Activated naive CD8-positive, alpha-beta T cell treated with anti-CD3 and anti-CD28 coated beads for 36 hours (primary cell): Measurements from ENCODE around the gene SLC22A23. TPM values are rescaled to one million over a fixed set of nuclear protein-coding genes. Genes with fewer than 3 reads are reported as not detected.
"Not testable (repeated sequence)": the region's sequence is repeated elsewhere in the genome, so short reads cannot be mapped to it uniquely, and the experiment has no call there.

Source experiments
- DNase-seq: peaks from one replicate; pipeline ENCODE4 v3.0.0; 2021
- H3K27ac Mint-ChIP-seq: one replicate; pipeline ENCODE4 v1.8.0; 2022; ENCODE audit warnings: mild to moderate bottlenecking, moderate library complexity, mixed read lengths
- H3K27me3 Mint-ChIP-seq: one replicate; pipeline ENCODE4 v1.8.0; 2022; ENCODE audit warnings: mild to moderate bottlenecking, mixed read lengths
- H3K36me3 Mint-ChIP-seq: one replicate; pipeline ENCODE4 v1.8.0; 2021; ENCODE audit warnings: mild to moderate bottlenecking, mixed read lengths
- H3K4me1 Mint-ChIP-seq: one replicate; pipeline ENCODE4 v1.8.0; 2021; ENCODE audit warnings: mixed read lengths
- H3K4me3 Mint-ChIP-seq: one replicate; pipeline ENCODE4 v1.8.0; 2022; ENCODE audit warnings: mild to moderate bottlenecking, moderate library complexity, mixed read lengths
- H3K9me3 Mint-ChIP-seq: one replicate; pipeline ENCODE4 v1.8.0; 2022; ENCODE audit warnings: mixed read lengths
- total RNA-seq, 2 experiments: library from RNA; stranded (reverse); gene quantifications; one replicate each; pipeline ENCODE4 v1.2.3, GENCODE V29; 2021

SLC22A23 gene
- total RNA-seq, 2 experiments from 2014 or later: 0.24 to 0.41 TPM

DNA sequence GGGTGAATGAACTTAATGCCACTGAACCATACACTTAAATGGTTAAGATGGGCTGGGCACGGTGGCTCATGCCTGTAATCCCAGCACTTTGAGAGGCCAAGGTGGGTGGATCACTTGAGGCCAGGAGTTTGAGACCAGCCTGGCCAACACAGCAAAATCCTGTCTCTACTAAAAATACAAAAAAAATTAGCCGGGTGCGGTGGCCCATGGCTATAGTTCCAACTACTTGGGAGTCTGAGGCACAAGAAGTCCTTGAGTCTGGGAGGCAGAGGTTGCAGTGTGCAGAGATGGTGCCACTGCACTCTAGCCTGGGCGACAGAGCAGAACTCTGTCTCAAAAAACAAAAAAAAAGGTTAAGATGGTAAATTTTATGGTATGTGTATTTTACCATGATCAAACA, 71.7 kb downstream of the SLC22A23 start:
- H3K27ac Mint-ChIP-seq, H3K36me3 Mint-ChIP-seq, H3K9me3 Mint-ChIP-seq, H3K4me1 Mint-ChIP-seq, H3K27me3 Mint-ChIP-seq, H3K4me3 Mint-ChIP-seq, DNase-seq: not testable (repeated sequence)

DNA sequence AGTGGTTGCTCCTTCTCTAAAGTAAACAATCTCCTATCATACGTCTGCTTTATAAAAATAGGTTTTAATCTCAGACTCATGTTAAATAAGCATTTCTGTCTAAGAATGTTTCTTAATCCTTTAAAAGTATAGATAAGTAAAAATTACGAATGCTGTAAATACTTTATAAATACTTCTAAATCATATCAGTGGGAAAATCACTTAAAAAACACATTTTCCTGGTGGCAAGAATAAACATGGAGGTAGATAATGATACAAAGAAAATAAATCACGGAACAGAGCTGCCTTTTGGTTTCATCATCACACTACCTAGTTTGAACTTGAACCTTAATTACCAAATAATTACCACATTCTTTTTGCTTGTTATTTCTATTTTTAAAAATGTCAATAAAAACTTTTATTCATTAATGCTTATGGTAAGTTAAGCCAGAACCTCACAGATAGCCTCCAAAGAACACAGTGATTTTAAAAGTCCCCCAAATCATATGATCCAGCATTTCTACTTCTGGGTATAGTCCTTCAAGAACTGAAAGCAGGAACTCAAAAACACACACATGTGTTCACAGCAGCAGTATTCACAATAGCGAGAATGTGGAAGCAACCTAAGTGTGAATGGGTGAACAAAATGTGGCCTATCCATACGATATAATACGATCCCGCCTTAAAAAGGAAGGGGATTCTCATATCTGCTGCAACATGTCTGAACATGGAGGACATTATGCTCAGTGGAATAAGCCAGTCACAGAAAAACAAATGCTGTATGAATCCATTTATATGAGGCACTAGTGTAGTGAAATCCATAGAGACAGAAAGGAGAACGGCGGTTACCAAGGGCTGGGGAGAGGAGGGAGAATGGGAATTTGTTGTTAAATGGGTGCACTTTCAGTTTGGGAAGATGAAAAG, 72.4 kb downstream of the SLC22A23 start:
- H3K4me1 Mint-ChIP-seq: no peaks in the 10 kb centered on the region
- H3K4me3 Mint-ChIP-seq: no peak overlapping the region
- no peak for DNase-seq

DNA sequence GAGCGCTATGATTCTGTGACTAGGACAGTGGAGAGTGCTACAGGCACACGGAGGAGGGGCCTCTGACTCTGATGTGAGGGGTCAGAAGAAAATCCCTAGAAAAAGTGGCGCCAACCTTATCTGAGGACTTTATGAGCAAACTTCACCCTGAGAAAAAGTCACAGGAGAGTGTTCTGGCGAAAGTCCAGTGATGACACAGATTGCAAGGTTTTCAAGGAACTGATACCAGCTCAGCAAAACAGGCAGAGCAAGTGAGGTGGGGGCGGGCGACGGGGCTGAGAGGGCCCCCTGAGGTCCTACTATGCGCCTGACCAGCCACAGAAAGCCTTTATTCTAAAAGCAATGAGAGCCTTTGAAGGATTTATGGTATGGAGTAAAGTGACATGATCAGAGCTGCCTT, 73.3 kb downstream of the SLC22A23 start:
- Mint-ChIP-seq H3K36me3 (no peaks in the 10 kb centered on the region), H3K9me3 (no peaks in the 10 kb centered on the region), H3K4me1 (no peaks in the 10 kb centered on the region), H3K4me3 (no peak overlapping the region), H3K27ac (no peak overlapping the region), H3K27me3 (peaks cover 3% of the 10 kb centered on the region)
- no peak for DNase-seq

More for the DNA sequence above, 72.4 kb downstream of the SLC22A23 start:
- Mint-ChIP-seq H3K9me3 (no peaks in the 10 kb centered on the region), H3K27ac (no peak overlapping the region), H3K36me3 (no peaks in the 10 kb centered on the region), H3K27me3 (peaks cover 3% of the 10 kb centered on the region)

DNA sequence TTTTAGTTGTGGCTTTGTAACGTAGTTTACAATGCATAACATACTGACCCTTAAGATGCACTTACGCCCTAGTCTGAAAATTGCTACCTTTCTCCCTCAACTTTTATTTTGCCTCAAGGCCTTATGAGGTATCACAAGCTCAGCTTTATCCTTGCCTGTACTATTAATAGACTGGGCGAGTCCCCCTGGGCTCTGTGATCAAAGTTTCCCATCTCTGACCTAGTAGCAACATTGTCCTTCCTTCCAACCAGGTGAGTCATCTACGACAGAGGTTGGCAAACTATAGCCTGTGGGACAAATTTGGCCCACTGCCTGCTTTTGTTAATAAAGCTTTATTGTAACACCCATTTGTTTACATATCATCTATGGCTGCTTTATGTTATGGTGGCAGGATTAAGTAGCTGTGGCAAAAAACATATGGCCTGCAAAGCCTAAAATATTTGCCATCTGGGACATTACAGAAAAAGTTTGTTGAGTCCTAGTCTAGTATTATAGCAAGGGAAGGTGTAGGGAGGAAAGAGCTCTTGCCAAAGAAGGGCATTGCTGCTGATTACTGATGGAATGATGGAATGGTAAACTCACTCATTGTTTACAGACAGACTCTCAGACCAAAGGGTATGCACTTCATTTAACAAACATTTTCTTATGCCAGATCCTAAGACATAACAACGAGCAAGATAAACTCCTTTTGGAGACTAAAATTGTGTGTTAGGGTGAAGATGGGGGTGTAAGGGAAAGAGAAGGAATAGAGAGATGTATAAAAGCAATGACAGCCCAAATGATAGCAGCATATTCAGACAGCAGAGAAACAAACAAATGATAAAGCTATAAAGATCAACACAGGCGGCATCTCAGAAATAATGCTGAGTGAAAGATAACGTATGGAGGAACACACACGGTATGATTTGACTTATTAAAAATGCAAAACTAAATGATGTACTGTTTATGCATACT, 74.2 kb downstream of the SLC22A23 start:
- no peaks in the 10 kb centered on the region for H3K36me3 Mint-ChIP-seq
- H3K4me3 Mint-ChIP-seq: no peak overlapping the region
- H3K27me3 Mint-ChIP-seq: peaks cover 3% of the 10 kb centered on the region
- no peak overlapping the region for H3K27ac Mint-ChIP-seq
- H3K4me1 Mint-ChIP-seq: peaks cover 6% of the 10 kb centered on the region
- no peaks in the 10 kb centered on the region for H3K9me3 Mint-ChIP-seq
- DNase-seq: no peak

DNA sequence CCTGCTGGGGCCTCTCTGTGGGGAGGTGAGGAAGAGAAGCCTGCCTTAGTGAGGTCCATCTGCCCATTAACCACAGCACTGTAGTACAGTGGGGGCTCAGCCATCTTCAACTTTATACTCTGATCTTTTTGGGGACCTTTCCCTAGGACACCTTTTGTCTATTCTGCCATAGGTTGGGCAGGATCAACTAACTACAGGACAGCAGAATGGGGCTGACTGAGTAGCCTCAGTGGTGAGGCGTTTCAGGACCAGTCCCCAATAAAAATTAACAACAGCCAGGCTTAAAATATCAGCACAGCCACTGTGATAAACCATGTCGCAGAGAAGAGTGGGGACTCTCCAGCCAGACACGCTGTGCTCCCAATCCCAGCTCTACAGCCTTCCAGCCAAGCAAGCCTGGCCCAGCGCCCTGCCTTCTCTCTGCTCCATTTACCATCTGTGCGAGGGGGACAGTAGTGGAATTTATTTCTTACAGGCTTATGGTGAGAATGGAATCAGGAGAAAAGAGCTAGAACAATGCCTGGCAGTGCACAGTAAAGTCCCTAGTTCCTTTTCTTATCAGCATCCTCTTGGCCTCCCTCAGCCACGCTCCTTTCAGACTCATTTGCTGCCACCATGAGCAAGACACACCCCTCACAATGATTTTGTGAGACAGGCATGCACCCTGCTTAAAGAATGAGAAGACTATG, 75.5 kb downstream of the SLC22A23 start:
- H3K4me3 Mint-ChIP-seq: no peak overlapping the region

DNA sequence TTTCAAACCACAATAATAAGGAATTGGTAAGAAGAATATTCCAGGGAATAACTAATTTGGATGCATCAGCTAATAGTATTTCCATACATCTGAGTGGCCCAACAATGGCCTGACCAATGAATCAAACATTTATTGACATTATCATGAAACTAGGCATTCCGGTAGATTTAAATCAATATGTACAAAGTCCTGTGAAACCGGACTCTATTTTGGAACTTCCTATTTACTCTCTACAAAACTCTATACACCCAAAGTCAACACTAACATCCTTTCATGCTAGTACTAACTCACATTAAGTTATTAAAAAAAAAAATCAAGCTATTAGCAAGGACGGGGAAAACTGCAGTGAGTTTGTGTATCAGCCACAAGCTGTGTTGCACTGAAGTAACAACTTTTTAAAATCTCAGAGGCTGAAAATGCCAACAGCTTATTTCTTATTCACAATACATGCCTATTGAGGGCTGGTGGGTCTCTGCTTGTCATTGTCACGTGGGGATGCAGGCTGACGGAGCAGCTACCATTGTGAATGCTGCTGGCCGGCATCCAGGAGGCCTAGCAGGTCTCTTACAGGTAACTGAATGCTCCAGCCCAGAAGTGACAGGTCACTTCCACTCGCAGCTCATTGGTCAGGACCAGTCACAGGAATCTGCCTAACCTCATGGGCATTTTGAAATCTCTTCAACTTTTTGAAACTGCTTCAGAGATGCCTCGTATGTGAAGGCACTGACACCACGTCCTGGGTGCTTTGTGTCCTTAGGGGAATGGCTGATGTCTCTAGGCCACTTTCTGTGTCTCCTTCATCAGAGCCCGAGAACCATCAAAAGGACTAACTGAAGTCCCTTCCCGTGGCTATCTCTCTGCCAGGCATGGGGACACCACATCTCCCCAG, 76.3 kb downstream of the SLC22A23 start:
- Mint-ChIP-seq H3K4me1 (peaks cover 8% of the 10 kb centered on the region), H3K27ac (no peak overlapping the region), H3K27me3 (peaks cover 3% of the 10 kb centered on the region), H3K9me3 (no peaks in the 10 kb centered on the region), H3K4me3 (no peak overlapping the region), H3K36me3 (no peaks in the 10 kb centered on the region)
- DNase-seq: no peak

More for the DNA sequence above, 75.5 kb downstream of the SLC22A23 start:
- Mint-ChIP-seq H3K9me3 (no peaks in the 10 kb centered on the region), H3K27me3 (peaks cover 3% of the 10 kb centered on the region), H3K36me3 (no peaks in the 10 kb centered on the region), H3K4me1 (peaks cover 8% of the 10 kb centered on the region), H3K27ac (no peak overlapping the region)
- no peak for DNase-seq

DNA sequence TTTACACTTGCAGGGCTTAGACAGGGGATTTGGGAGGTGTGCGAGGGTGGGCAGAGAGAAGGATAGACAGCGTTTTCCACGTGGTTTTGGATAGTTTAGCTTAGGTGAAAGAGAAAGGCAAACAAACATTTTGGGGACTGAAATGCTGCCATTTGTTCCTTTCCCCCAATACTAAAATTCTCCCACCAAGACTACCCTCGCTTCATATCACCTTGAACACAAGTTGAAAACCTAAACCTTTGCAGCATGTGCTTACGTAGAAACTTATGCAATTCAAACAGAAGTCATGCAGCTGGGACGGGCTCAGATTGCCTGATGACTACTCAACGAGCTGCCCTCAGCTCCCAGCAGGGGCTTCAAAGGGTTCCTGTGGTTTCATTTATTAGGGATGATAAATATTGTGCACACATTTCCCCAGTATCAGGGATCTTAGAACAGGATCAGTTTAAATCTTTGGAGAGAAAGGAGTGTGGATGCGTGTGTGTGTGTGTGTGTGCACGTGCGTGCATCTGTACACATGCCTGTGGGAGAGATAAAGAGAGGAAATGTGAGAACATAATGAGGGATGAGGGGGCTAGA, 77.3 kb downstream of the SLC22A23 start:
- no peak for DNase-seq
- H3K4me1 Mint-ChIP-seq: peaks cover 8% of the 10 kb centered on the region
- H3K4me3 Mint-ChIP-seq: no peak overlapping the region
- no peaks in the 10 kb centered on the region for H3K36me3 Mint-ChIP-seq
- no peak overlapping the region for H3K27ac Mint-ChIP-seq
- H3K27me3 Mint-ChIP-seq: peaks cover 3% of the 10 kb centered on the region
- H3K9me3 Mint-ChIP-seq: no peaks in the 10 kb centered on the region

DNA sequence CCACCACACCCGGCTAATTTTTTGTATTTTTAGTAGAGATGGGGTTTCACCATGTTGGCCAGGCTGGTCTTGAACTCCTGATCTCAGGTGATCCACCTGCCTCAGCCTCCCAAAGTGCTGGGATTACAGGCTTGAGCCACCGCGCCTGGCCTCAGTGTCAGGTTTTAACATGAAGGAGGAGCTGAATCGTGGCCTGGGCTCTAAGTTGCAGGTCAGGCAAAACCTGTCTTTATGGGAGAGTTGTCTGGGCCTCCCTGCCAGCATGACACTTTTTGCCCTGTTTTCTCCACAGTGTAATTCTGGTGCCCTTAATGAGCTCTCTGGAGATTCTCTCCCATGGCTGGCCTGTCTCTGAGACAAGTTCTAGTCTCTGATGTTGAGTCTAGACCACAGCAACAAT, 78.0 kb downstream of the SLC22A23 start:
- not testable (repeated sequence) for H3K36me3 Mint-ChIP-seq, DNase-seq, H3K4me3 Mint-ChIP-seq, H3K9me3 Mint-ChIP-seq, H3K27ac Mint-ChIP-seq, H3K4me1 Mint-ChIP-seq, H3K27me3 Mint-ChIP-seq

DNA sequence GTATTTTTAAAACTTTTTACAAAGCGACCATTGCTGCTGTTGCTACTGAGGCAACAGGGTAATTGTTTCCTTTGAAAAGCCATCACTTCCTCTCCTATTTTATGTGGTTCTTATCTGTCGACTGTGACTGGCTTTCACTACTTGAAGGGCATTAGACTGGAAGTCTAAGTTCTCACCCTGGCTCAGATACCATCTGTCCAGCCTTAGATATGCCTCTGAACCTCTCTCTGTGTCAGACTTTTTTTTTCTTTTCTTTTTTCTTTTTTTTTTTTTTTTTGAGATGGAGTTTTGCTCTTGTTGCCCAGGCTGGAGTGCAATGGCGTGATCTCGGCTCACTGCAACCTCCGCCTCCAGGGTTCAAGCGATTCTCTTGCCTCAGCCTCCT, 78.5 kb downstream of the SLC22A23 start:
- not testable (repeated sequence) for H3K4me3 Mint-ChIP-seq, H3K27ac Mint-ChIP-seq, H3K4me1 Mint-ChIP-seq, DNase-seq, H3K36me3 Mint-ChIP-seq, H3K27me3 Mint-ChIP-seq, H3K9me3 Mint-ChIP-seq

DNA sequence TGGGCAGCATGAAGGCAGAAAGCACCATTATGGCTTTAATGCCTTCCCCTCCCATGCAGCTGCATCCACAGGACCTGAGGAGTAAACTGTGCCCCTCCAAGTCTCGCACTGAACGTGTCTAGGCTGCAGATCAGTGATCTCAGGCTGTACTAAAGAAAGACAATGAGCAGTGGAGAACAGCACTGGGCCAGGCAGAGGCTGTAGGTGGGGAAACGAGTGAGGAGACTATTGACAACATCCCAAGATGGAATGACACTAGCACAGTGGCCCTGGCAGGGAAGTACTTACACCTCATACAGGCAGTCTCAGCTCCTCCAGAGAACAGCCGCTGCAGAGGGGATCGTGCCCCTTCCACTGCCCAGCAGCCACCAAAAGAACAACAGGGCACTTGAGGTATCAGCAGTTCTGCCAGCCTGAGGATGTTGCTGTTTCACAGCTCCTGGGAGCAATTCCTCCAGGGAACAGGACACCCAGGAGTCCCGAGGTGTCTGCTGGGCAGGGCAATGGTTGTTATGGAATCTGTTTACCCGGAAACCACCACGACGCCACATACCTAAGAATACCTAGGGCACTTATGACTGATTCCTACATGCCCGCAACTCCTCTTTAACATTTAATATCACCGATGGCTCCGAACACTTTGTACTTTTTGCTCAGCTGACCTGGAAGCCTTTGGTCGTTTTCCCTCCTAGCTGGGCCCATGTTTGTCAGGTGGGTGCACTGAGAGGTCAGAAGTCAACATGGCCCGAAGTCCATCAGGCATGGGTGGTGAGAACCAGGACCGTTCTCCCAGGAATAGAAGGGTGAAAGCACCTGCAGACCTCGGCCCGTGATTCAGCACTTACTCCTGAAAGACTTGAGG, 79.1 kb downstream of the SLC22A23 start:
- Mint-ChIP-seq H3K9me3 (no peaks in the 10 kb centered on the region), H3K4me1 (peaks cover 8% of the 10 kb centered on the region), H3K36me3 (no peaks in the 10 kb centered on the region), H3K4me3 (no peak overlapping the region), H3K27ac (no peak overlapping the region), H3K27me3 (peaks cover 3% of the 10 kb centered on the region)
- DNase-seq: no peak

DNA sequence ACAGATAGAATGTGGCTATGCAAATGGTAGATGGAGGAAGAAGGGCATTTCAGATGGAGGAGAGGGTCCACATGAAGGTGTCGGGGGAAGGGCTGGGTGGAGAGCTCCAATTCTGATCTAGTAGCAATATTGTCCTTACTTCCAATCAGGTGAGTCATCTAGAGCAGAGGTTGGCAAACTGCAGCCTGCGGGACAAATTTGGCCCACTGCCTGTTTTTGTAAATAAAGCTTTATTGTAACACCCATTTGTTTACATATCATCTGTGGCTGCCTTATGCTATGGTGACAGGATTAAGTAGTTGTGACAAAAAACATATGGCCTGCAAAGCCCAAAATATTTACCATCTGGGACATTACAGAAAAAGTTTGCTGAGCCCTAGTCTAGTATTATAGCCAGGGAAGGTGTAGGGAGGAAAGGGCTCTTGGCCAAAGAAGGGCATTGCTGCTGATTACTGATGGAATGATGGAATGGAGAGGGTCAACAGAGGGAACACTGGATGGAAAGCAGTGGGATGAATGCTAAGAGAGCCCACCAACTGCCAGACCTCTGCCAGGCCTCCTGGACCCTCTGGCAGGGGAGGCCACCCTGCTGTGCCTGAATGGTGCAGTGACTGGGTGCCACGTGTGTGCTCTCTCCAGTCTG, 79.8 kb downstream of the SLC22A23 start:
- Mint-ChIP-seq H3K4me1 (peaks cover 8% of the 10 kb centered on the region), H3K27ac (no peak overlapping the region), H3K4me3 (no peak overlapping the region), H3K9me3 (no peaks in the 10 kb centered on the region), H3K36me3 (no peaks in the 10 kb centered on the region), H3K27me3 (peaks cover 3% of the 10 kb centered on the region)
- no peak for DNase-seq

DNA sequence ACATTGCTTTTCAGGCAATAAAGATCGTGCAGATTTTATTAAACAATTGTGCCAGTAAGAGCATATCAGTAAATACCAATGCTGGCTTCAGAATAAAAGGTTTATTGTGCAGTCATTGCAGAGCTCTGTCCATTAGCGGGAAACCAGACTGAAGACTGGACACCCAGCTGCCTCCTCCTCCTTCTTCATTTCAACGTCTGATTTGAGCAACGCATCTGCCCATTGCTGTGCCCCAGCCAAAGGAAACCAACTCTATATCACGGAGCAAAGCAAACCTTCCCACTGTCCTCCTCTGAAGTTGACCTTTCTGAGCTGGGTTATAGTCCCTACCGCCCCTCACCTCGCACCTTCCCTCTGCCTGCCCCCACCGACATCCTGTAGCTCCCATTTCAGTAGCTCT, 80.8 kb downstream of the SLC22A23 start:
- no peak for DNase-seq
- Mint-ChIP-seq H3K4me1 (peaks cover 8% of the 10 kb centered on the region), H3K36me3 (no peaks in the 10 kb centered on the region), H3K27me3 (peaks cover 3% of the 10 kb centered on the region), H3K4me3 (no peak overlapping the region), H3K9me3 (no peaks in the 10 kb centered on the region), H3K27ac (no peak overlapping the region)
